ENCODE data around the gene C12orf42.

The C12orf42 gene

GRCh38 chr12:103336940-103337339 lies 158.8 kb downstream of the C12orf42 start:
- no peak for DNase-seq (ENCODE audit: low read depth)

GRCh38 chr12:103334466-103334865 lies 161.3 kb downstream of the C12orf42 start:
- no peak for DNase-seq (ENCODE audit: low read depth)

DNA sequence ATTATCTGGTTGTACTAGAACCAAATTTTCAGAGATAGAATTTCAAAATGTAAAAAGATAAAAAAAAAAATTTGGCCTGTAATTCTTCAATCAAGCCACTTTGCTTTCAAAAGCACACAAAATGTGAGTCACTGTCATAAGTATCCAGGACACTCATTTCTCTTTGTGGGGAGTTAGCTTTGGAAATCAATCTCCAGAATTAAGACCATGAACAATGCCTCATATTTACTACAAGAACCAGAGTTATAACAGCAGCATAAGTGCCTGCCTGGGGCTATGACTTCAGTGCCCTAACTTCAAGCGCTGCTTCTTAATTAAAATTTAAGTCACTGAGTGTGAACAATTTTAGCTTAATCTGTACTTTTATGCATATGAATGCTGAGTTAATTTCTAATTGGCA lies 162.1 kb downstream of the C12orf42 start:
- no peak for DNase-seq (ENCODE audit: low read depth)

GRCh38 chr12:103331643-103332042 lies 164.1 kb downstream of the C12orf42 start:
- no peak for DNase-seq (ENCODE audit: low read depth)

GRCh38 chr12:103330672-103331071 lies 165.1 kb downstream of the C12orf42 start:
- DNase-seq (ENCODE audit: low read depth): no peak

- DNase-seq (ENCODE audit: low read depth): no peak
These were observed 168.1 kb downstream of the C12orf42 start for GRCh38 chr12:103327676-103328075.

DNA sequence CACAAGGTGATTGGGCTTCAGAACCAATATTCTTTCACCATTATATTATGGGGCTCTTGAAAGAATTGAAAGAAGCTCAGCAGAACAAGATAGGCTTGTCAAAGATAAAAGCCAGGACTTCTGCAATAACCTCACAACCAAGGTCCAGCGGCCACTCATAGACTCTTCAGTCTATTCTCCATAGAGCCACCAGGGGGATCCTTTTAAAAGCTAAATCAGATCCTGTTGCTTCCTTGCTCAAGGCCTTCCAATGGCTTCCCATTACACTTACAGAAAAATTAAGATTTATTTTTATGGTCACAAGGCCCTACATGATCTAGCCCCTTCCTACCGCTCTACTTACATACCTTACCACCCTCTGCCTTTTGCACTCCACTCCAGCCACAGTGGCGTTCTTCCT lies 169.6 kb downstream of the C12orf42 start:
- DNase-seq (ENCODE audit: low read depth): no peak

- DNase-seq (ENCODE audit: low read depth): no peak
These were observed 177.2 kb downstream of the C12orf42 start for GRCh38 chr12:103318566-103318965.

GRCh38 chr12:103317220-103317619 lies 178.5 kb downstream of the C12orf42 start:
- no peak for DNase-seq (ENCODE audit: low read depth)

DNA sequence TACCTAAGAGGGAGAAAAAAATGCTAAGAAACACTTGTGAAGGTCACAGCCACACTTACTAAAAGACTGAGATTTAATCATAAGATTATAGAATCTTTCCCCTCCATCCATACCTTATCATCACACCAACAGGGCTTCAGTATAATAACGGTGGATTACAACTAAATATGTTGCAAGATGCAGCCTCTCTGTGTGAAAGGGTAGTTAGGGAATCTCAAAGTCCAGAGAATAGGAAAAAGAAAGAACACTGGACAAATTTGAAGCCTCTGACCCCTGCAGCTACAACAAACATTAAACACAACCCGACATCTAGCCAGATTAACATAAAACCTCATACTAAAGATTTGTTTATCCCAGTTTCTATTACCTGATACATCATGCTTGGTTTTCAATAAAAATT lies 181.0 kb downstream of the C12orf42 start:
- DNase-seq (ENCODE audit: low read depth): no peak

DNA sequence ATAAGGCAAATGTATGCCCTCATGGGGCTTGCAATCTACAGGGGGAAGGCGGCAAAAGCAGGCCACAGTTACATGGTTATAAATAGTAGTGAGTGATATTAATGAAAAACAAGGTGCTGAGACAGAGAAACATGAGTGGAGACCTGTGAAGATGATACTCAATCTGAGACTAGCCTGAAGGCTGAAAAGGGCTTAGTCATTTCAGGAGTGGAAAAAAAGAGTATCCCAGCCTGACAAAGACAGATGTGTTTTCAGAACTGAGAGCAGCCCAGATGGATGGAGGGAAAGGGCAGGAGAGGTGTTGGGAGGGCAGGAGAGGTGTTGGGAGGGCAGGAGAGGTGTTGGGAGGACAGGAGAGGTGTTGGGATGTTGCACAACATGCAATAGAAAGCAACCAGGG lies 181.9 kb downstream of the C12orf42 start:
- DNase-seq (ENCODE audit: low read depth): no peak

DNA sequence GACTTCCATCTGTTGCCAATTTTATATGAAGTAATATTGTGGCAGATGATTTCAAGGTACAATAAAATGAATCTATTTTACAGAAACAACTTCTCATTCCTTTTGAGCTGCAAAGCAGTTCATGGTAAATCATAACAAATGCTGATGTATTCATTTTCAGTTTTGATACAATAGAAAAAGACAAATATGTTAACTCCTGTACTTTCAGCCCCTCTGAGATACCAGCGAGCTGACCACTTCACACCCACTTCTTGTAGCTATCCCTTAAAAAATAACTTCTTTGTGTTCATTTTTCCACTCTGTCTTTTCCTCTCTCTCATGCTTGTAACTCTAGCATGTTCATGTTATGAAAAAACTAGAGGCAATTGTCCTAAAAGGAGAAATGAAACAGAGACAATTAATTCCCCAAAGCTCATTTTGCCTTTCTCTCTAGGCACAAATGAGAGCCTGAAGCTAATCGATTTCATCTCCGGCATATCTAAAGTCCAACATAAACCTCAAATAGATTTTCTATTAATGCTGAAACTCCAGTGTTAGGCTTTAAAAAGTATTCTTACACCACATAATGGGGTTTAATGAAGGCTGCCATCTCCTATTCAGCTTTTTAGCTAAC lies 182.9 kb downstream of the C12orf42 start:
- DNase-seq (ENCODE audit: low read depth): no peak

GRCh38 chr12:103310546-103311270 lies 185.1 kb downstream of the C12orf42 start:
- no peak for DNase-seq (ENCODE audit: low read depth)

DNA sequence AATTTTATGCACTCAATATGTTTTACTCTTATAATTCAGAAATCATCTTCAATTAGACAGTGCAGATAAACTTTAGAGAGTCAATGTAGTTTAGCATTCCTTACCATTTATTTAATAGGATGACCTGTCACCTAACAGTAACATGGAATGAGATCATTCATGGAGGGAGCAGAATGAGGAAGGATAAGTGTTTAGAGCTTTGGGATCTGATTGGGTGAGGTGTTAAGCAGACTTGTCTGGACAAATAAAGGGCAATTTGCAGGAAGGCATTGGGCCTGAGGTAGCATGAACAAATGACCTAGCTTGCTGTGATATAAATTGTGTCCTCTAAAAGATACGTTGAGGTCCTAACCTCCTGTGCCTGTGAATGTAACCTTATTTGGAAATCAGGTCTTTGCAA lies 187.4 kb downstream of the C12orf42 start:
- no peak for DNase-seq (ENCODE audit: low read depth)

- DNase-seq (ENCODE audit: low read depth): no peak
These were observed 192.3 kb downstream of the C12orf42 start for GRCh38 chr12:103303484-103303883.

DNA sequence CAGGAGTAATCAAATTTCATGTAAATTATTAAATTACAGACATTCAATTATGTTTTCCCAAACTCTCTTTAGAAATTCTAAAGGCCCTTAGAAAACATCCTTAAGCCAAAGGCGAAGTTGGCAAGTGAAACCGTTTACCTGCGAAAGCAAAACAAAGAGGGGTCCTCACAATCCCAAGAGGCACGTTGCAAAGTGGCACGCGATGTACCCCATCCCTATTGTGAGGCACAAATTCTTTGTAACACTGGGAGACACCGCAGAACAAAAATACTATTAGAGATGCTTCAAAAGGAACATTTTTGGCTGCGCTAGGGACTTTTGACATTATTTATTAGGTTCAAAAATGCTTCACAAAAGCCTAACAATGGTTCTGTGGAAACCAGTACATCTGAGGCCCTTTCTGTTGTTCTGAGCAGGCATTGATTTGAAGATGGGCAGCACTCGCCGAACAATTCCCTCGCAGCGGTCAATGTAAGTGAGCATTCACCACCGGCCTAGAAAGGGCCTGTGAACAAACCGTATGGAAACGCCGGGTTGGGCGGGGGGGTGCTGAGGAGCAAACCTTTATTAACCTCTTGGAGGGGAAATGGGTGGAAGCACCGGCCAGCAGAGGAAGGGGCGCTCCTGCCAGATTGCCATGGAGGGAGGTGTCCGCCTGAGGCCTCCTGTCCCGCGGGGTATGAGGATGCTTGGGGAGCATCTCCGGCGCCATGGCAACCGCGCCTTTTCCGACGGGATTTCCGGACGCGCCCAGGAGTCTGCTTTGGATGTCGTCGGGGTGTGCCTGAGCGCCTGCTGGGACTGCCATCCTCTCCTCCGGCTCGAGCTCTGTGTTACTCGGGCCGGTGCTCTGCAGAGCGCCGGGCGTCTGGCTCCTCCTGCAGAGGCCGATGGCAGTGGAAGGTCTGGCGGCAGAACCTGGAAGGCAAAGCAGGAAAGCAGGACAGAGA lies 193.9 kb downstream of the C12orf42 start:
- no peak for DNase-seq (ENCODE audit: low read depth)

GRCh38 chr12:103288016-103288415 lies 207.8 kb downstream of the C12orf42 start:
- DNase-seq (ENCODE audit: low read depth): no peak

GRCh38 chr12:103282124-103282523 lies 213.6 kb downstream of the C12orf42 start:
- DNase-seq (ENCODE audit: low read depth): no peak

DNA sequence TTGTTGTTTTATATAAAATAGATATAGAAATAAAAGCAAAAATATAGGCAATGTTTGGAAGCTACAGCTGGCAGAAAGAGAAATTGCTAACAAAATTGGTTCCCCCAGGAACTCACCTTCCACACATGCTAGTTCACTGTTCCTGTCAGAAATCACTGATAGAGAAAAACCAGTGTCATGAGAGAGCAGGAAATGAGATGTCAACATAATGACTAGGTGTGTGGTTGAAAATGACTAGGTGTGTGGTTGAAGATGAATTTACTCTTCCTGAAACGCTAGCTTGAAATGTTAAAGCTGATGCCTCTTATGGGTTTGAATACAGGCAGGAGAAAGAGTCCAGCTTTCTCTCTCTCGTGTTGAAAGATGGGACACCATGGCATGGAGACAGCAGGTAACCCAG lies 216.3 kb downstream of the C12orf42 start:
- no peak for DNase-seq (ENCODE audit: low read depth)

GRCh38 chr12:103278329-103278728 lies 217.4 kb downstream of the C12orf42 start:
- DNase-seq (ENCODE audit: low read depth): no peak

DNA sequence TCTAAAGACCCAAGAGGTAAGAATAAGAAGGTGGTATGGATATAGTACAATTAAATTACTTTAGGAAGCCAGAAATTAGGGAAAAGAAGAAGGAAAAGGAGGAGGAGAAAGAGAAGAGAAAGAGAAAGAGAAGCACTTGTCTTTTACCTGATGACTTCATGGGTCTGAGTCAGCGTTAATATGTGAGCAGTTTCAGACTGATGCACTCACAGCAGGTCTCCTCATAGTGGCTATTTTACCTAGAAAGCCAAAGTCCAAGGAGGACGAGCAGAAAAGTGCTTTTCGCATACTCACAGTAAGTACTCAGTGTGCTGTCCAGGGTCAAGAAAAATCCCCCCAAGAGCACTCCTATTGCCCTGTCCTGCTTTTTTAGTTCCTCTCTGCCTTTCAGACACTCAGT lies 222.1 kb downstream of the C12orf42 start:
- no peak for DNase-seq (ENCODE audit: low read depth)

DNA sequence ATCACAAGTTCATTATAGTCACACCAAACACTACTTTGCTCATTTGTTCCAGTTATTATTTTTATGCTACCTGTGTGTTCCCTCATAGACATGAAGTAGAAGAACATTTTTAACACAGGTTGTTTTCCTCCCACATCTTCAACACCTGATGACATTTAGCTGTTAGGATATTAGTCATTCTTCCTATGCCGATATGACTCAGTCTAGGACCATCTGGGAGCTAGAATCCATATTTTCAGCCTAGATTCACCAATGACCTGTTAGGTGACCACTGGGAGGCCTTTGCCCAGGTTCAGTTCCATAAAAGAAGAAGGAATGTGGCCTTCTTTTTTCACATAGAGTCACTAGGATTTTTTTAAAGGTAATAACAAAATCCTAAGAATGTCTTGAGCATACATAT lies 222.8 kb downstream of the C12orf42 start:
- no peak for DNase-seq (ENCODE audit: low read depth)

DNA sequence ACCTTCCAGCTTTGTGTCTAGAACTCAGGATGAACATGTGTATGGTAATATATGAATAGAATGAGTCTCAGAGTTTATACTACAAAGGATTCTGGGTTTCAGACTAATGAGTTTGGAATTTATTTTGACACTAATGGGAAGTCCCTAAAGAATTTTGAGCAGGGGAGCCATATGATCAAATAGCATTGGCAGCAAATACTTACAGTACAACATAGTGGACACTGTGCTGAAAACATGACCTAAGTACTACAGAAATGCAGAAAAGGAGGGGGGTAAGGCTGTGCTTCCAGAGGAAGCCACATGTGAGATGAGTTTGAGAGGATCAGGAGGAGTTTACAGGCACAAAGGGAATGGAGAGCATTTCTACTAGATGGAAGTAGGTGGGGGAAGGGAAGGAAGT lies 225.8 kb downstream of the C12orf42 start:
- no peak for DNase-seq (ENCODE audit: low read depth)

Data from amniotic epithelial cell (primary cell).